Right cardiac atrium (tissue), 5 donors: Measurements from ENCODE around the gene ZFAND2B. TPM values are rescaled to one million over a fixed set of nuclear protein-coding genes. Genes with fewer than 3 reads are reported as not detected.

ENCODE experiments used
- ATAC-seq, 2 donors: fragments of 200-7000 bp; cut with Tn5 transposase; one replicate each; pipeline versions ENCODE4 v1.8.0 to v1.9.1; 2020; ENCODE audit warnings: moderate library complexity in 2 of 2, mild to moderate bottlenecking in 1 of 2
- DNase-seq, 3 donors: peaks; one replicate each; pipeline ENCODE4 v3.0.0-alpha.2; 2020
- H3K27ac ChIP-seq: one replicate; pipeline ENCODE4 v1.5.1; 2013; ENCODE audit warnings: mild to moderate bottlenecking, low read length, control low read depth, moderate library complexity
- H3K27me3 ChIP-seq: one replicate; pipeline ENCODE4 v1.6.1; 2013; ENCODE audit not compliant: control insufficient read depth, insufficient read depth
- H3K4me1 ChIP-seq: one replicate; pipeline ENCODE4 v1.6.1; 2013; ENCODE audit warnings: low read length; ENCODE audit not compliant: control insufficient read depth, insufficient read depth
- H3K4me3 ChIP-seq: one replicate; pipeline ENCODE4 v1.5.1; 2013; ENCODE audit warnings: low read length, control low read depth
- H3K9me3 ChIP-seq: one replicate; pipeline ENCODE4 v1.6.1; 2013; ENCODE audit warnings: low read length; ENCODE audit not compliant: control insufficient read depth
- WGBS: extraction: QIAGEN DNeasy Blood & Tissue Kit; methylation state at CpG from one replicate; pipeline ENCODE4 v1.1.7; 2013; 5-methylcytosine and 5-hydroxymethylcytosine counted together
- intact Hi-C, 4 donors: fragments of 100-400 bp; cut with DNase I; formaldehyde crosslinking; loops; one replicate each; pipeline versions ENCODE4 v1.11.0 to v1.14.0; 2022 to 2023
- polyA plus RNA-seq: library from polyadenylated mRNA; stranded (reverse); fragments of 200-250 nt; gene quantifications from one replicate; pipeline ENCODE4 v1.2.3, GENCODE V29; 2013
- total RNA-seq, 4 donors: library from RNA; stranded (reverse); fragmentation: NEBNext Ultra II Directional; extraction: Animal tissue kit (Norgen Biotek cat#: 25700); gene quantifications; one replicate each; pipeline ENCODE4 v1.2.1, GENCODE V29; 2021
- donor health status: healthy with polysubstance abuse.
- donor health status: DM: no; HTN: yes; CAD: no.
- donor health status: DM: no; HTN: no; CAD: no.
- donor health status: DM: no; HTN: yes; CAD: no; lungs with severe emphysema.
- donor health status: DM: yes; HTN: yes; CAD: no.

The ZFAND2B gene
- total and polyA plus RNA-seq, 5 donors = 21.8 to 28.9 (median 23.6) TPM

- ATAC-seq (peak; percentile 25 to 51), DNase-seq (peak in 2 of 3 donors; percentile 51 to 82)
- WGBS = 3% methylated on average over 45 of the region's 45 CpGs
- H3K9me3 ChIP-seq = no peaks in the 10 kb centered on the region
- H3K4me3 ChIP-seq = peak overlapping the region; percentile 72
- intact Hi-C loops = loop anchor here in 1 of 4 donors (5.0 kb wide), 1 partner anchor 36 kb away; no protein-coding TSS in a partner anchor
- H3K4me1 ChIP-seq = peaks cover 5% of the 10 kb centered on the region
- peak overlapping the region; percentile 100 for H3K27ac ChIP-seq
- no peaks in the 10 kb centered on the region for H3K27me3 ChIP-seq
Measured at GRCh38 chr2:219175928-219176817, 30.4 kb upstream of the ZFAND2B start.

- Histone ChIP-seq H3K4me3 (peak within 1 kb of the TSS; percentile 72), H3K9me3 (no peaks in the 10 kb centered on the region), H3K4me1 (peaks cover 2% of the 10 kb centered on the region), H3K27me3 (no peaks in the 10 kb centered on the region), H3K27ac (peak within 1 kb of the TSS; percentile 100)
- peak; percentile 89 to 97 (median 96) for DNase-seq
- WGBS = under 1% methylated on average over 69 of the region's 69 CpGs
- intact Hi-C loops = loop anchor here in 1 of 4 donors (5.0 kb wide), 1 partner anchor 35 kb away; no protein-coding TSS in a partner anchor
- peak; percentile 93 to 94 for ATAC-seq
Measured at GRCh38 chr2:219176818-219177551, 29.6 kb upstream of the ZFAND2B start, which contains the start of gene CNPPD1. TSS of gene CNPPD1 (minus strand) at chr2:219176925. CDS start at chr2:219176828, 97 bp downstream.

GRCh38 chr2:219177552-219178376 is 28.8 kb upstream of the ZFAND2B start, which contains the start of gene RETREG2:
TSS of gene RETREG2 (plus strand) at chr2:219178275. CDS start at chr2:219178353, 78 bp downstream.
- peak within 1 kb of the TSS; percentile 100 for H3K27ac ChIP-seq
- H3K4me1 ChIP-seq = peaks cover 2% of the 10 kb centered on the region
- under 1% methylated on average over 67 of the region's 67 CpGs for WGBS

GRCh38 chr2:219178377-219179175 is 28.0 kb upstream of the ZFAND2B start:
- DNase-seq = peak; percentile 60 to 88 (median 85)
- intact Hi-C loops = loop anchor here in 1 of 4 donors (5.0 kb wide), 1 partner anchor 34 kb away; no protein-coding TSS in a partner anchor
- Histone ChIP-seq H3K27me3 (no peaks in the 10 kb centered on the region), H3K4me3 (peak overlapping the region; percentile 72), H3K4me1 (peaks cover 2% of the 10 kb centered on the region), H3K9me3 (no peaks in the 10 kb centered on the region), H3K27ac (peak overlapping the region; percentile 73)
- ATAC-seq = peak; percentile 4 to 7
- WGBS = 3% methylated on average over 45 of the region's 45 CpGs

More at GRCh38 chr2:219177552-219178376, 28.8 kb upstream of the ZFAND2B start, which contains the start of gene RETREG2:
- DNase-seq (peak; percentile 88 to 94 (median 94)), ATAC-seq (peak; percentile 85 to 90)
- intact Hi-C loops = loop anchor here in 1 of 4 donors (5.0 kb wide), 1 partner anchor 35 kb away; no protein-coding TSS in a partner anchor
- Histone ChIP-seq H3K4me3 (peak within 1 kb of the TSS; percentile 72), H3K27me3 (no peaks in the 10 kb centered on the region), H3K9me3 (no peaks in the 10 kb centered on the region)

- no peaks in the 10 kb centered on the region for H3K9me3 ChIP-seq
- 96% methylated on average over 9 of the region's 9 CpGs for WGBS
- H3K4me3 ChIP-seq = no peak overlapping the region
- no peak overlapping the region for H3K27ac ChIP-seq
- intact Hi-C loops = loop anchor here in 1 of 4 donors (5.0 kb wide), 1 partner anchor 32 kb away; no protein-coding TSS in a partner anchor
- no peak for ATAC-seq
- H3K4me1 ChIP-seq = peaks cover 2% of the 10 kb centered on the region
- H3K27me3 ChIP-seq = no peaks in the 10 kb centered on the region
- DNase-seq = peak in 1 of 3 donors; percentile 47
Measured at GRCh38 chr2:219179601-219180465, 26.7 kb upstream of the ZFAND2B start.

GRCh38 chr2:219180961-219181360 is 25.6 kb upstream of the ZFAND2B start:
- Histone ChIP-seq H3K4me1 (peaks cover 2% of the 10 kb centered on the region), H3K27me3 (no peaks in the 10 kb centered on the region), H3K4me3 (no peak overlapping the region), H3K27ac (no peak overlapping the region), H3K9me3 (no peaks in the 10 kb centered on the region)
- intact Hi-C loops = no loop called here
- ATAC-seq (no peak), DNase-seq (no peak)
- WGBS = 90% methylated on average over 5 of the region's 5 CpGs

- 93% methylated on average over 6 of the region's 6 CpGs for WGBS
Measured at GRCh38 chr2:219181531-219181930, 25.1 kb upstream of the ZFAND2B start.

GRCh38 chr2:219182331-219183150 is 24.0 kb upstream of the ZFAND2B start:
- DNase-seq = peak in 2 of 3 donors; percentile 20 to 61
- H3K4me1 ChIP-seq = peaks cover 2% of the 10 kb centered on the region
- H3K27ac ChIP-seq = no peak overlapping the region
- intact Hi-C loops = no loop called here
- no peak overlapping the region for H3K4me3 ChIP-seq
- H3K9me3 ChIP-seq = no peaks in the 10 kb centered on the region
- ATAC-seq = no peak
- WGBS = 61% methylated on average over 8 of the region's 8 CpGs
- no peaks in the 10 kb centered on the region for H3K27me3 ChIP-seq

More at GRCh38 chr2:219181531-219181930, 25.1 kb upstream of the ZFAND2B start:
- no peak for ATAC-seq
- no peaks in the 10 kb centered on the region for H3K9me3 ChIP-seq
- peaks cover 2% of the 10 kb centered on the region for H3K4me1 ChIP-seq
- H3K27ac ChIP-seq = no peak overlapping the region
- intact Hi-C loops = no loop called here
- H3K4me3 ChIP-seq = no peak overlapping the region
- H3K27me3 ChIP-seq = no peaks in the 10 kb centered on the region
- DNase-seq = no peak
